ENCODE data around the gene DEFB123.
"Not testable (repeated sequence)": the region's sequence is repeated elsewhere in the genome, so short reads cannot be mapped to it uniquely, and the experiment has no call there.

The DEFB123 gene

GRCh38 chr20:31430568-31431115, 9.8 kb upstream of the DEFB123 start:
- H3K4me3 ChIP-seq (replicated peaks; ENCODE audit: low read depth, low read length), result no peak overlapping the region
- DNase-seq (ENCODE audit: extremely low read depth, insufficient read length), result no peak
- no peaks in the 10 kb centered on the region for H3K36me3 ChIP-seq (ENCODE audit: control insufficient read depth, insufficient read depth, low read length)
- TF ChIP-seq CTCF (IDR thresholded peaks at IDR 0.05; ENCODE audit: insufficient read depth, low read length, poor library complexity, severe bottlenecking), result no peak
- no peaks in the 10 kb centered on the region for H3K27me3 ChIP-seq (replicated peaks; ENCODE audit: control insufficient read depth, insufficient read depth, low read length)

- no peak for DNase-seq (ENCODE audit: extremely low read depth, insufficient read length)
- no peak overlapping the region for H3K4me3 ChIP-seq (replicated peaks; ENCODE audit: low read depth, low read length)
- H3K27me3 ChIP-seq (replicated peaks; ENCODE audit: control insufficient read depth, insufficient read depth, low read length), result no peaks in the 10 kb centered on the region
- no peak for TF ChIP-seq CTCF (IDR thresholded peaks at IDR 0.05; ENCODE audit: insufficient read depth, low read length, poor library complexity, severe bottlenecking)
- H3K36me3 ChIP-seq (ENCODE audit: control insufficient read depth, insufficient read depth, low read length), result no peaks in the 10 kb centered on the region
These were observed 5.8 kb downstream of the DEFB123 start for GRCh38 chr20:31446084-31446819.

GRCh38 chr20:31449511-31450414, 9.3 kb downstream of the DEFB123 start:
- Histone ChIP-seq H3K36me3 (ENCODE audit: control insufficient read depth, insufficient read depth, low read length) (no peaks in the 10 kb centered on the region), H3K27me3 (replicated peaks; ENCODE audit: control insufficient read depth, insufficient read depth, low read length) (no peaks in the 10 kb centered on the region), H3K4me3 (replicated peaks; ENCODE audit: low read depth, low read length) (no peak overlapping the region)
- DNase-seq (ENCODE audit: extremely low read depth, insufficient read length), result no peak
- TF ChIP-seq CTCF (IDR thresholded peaks at IDR 0.05; ENCODE audit: insufficient read depth, low read length, poor library complexity, severe bottlenecking), result no peak

GRCh38 chr20:31452575-31452974, 12.1 kb downstream of the DEFB123 start:
- DNase-seq (ENCODE audit: extremely low read depth, insufficient read length), result no peak
- Histone ChIP-seq H3K4me3 (replicated peaks; ENCODE audit: low read depth, low read length) (no peak overlapping the region), H3K27me3 (replicated peaks; ENCODE audit: control insufficient read depth, insufficient read depth, low read length) (no peaks in the 10 kb centered on the region), H3K36me3 (ENCODE audit: control insufficient read depth, insufficient read depth, low read length) (no peaks in the 10 kb centered on the region)
- TF ChIP-seq CTCF (IDR thresholded peaks at IDR 0.05; ENCODE audit: insufficient read depth, low read length, poor library complexity, severe bottlenecking), result no peak

- no peaks in the 10 kb centered on the region for H3K27me3 ChIP-seq (replicated peaks; ENCODE audit: control insufficient read depth, insufficient read depth, low read length)
- no peak for DNase-seq (ENCODE audit: extremely low read depth, insufficient read length)
- TF ChIP-seq CTCF (IDR thresholded peaks at IDR 0.05; ENCODE audit: insufficient read depth, low read length, poor library complexity, severe bottlenecking), result no peak
- H3K36me3 ChIP-seq (ENCODE audit: control insufficient read depth, insufficient read depth, low read length), result no peaks in the 10 kb centered on the region
- no peak overlapping the region for H3K4me3 ChIP-seq (replicated peaks; ENCODE audit: low read depth, low read length)
These were observed 13.9 kb downstream of the DEFB123 start for GRCh38 chr20:31454361-31454760.

- not testable (repeated sequence) for H3K36me3 ChIP-seq (ENCODE audit: control insufficient read depth, insufficient read depth, low read length); H3K27me3 ChIP-seq (replicated peaks; ENCODE audit: control insufficient read depth, insufficient read depth, low read length); H3K4me3 ChIP-seq (replicated peaks; ENCODE audit: low read depth, low read length); DNase-seq (ENCODE audit: extremely low read depth, insufficient read length)
These were observed 30.5 kb downstream of the DEFB123 start for GRCh38 chr20:31470946-31471345.
